NCI-H748 (cell line): ENCODE measurements around the gene SYNCRIP.
"Not testable (repeated sequence)": the region's sequence is repeated elsewhere in the genome, so short reads cannot be mapped to it uniquely, and the experiment has no call there.

ENCODE experiments used
- DNase-seq: peaks from one replicate; lab custom pipeline; 2025; ENCODE audit not compliant: unreplicated experiment; lab: John Stamatoyannopoulos, UW

The SYNCRIP gene

GRCh38 chr6:85670573-85670972 is 27.9 kb upstream of the SYNCRIP start:
- DNase-seq, result no peak

DNA sequence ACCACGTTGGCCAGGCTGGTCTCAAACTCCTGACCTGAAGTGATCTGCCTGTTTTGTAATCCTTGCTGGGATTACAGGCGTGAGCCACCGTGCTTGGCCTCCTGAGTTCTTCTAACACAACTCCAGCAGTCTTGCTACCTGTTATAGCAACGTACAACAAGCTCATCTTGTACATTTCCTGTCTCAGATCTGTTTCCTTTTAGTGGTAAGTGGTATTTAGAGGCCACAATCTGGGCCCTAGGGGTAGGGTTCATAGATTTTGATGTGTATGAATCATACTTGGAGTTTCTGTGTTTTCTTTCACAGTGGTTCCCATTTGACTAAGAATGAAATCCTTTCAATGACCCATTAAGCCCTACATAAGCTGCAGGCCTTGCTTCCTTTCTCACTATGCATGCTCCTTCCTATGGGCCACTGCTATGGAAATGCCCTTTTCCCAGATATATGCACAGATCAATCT is 27.1 kb upstream of the SYNCRIP start:
- DNase-seq, result no peak

GRCh38 chr6:85662251-85662650 is 19.6 kb upstream of the SYNCRIP start:
- no peak for DNase-seq

DNA sequence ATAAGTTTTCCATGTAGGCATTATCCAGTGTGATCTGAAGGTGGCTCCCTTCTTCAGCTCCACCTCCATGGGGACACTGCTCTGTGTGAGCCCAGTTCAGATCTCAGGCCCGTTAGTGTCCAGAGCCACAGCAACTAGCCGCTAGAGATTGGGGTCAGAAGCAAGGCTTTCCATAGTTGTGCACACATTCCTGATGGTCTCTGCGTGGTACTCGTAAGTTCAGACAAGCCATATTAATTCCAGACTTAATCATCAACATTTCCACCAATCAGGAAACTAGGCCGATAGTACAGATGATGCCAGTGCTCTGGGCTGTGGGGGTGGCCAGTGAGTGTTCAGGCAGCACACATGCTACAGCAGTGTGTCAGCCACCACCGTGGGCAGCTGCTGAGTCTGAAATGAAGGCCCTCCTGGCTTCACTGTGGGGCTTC is 17.5 kb upstream of the SYNCRIP start:
- no peak for DNase-seq

- no peak for DNase-seq
Measured at GRCh38 chr6:85650606-85651005, 7.9 kb upstream of the SYNCRIP start.

GRCh38 chr6:85644279-85644762 is 1.6 kb upstream of the SYNCRIP start:
- peak; percentile 21 for DNase-seq

- peak; percentile 95 for DNase-seq
Measured at GRCh38 chr6:85643537-85644278, 1.0 kb upstream of the SYNCRIP start.

- DNase-seq, result peak; percentile 63
Measured at GRCh38 chr6:85641897-85642773, 551 bp downstream of the SYNCRIP start.

GRCh38 chr6:85641522-85641896 is 1.2 kb downstream of the SYNCRIP start:
- DNase-seq, result no peak

GRCh38 chr6:85640821-85641220 is 1.9 kb downstream of the SYNCRIP start:
- DNase-seq, result no peak

DNA sequence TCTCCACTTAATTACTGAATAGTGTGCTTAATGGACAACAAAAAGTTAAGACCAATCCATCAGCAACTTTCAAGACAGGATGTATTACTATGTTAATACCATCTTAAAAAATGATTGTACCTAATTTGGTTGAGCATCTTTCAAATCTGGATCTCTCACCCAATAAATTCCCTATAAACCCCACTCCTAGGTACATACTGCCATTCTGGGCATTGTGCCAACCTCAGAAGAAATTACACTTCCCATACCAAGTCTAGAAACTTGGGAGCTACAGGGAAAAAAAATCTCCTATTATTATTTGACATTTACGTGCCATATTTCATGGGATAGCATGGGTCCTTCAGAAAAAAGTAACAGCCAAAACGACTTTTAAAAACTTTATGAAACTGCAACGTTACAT is 5.1 kb downstream of the SYNCRIP start:
- DNase-seq, result no peak

- no peak for DNase-seq
Measured at GRCh38 chr6:85632164-85632942, 10.3 kb downstream of the SYNCRIP start.

GRCh38 chr6:85631117-85631516 is 11.6 kb downstream of the SYNCRIP start:
- not testable (repeated sequence) for DNase-seq

- no peak for DNase-seq
Measured at GRCh38 chr6:85628353-85628752, 14.3 kb downstream of the SYNCRIP start.

GRCh38 chr6:85620308-85620707 is 22.4 kb downstream of the SYNCRIP start:
- no peak for DNase-seq

- DNase-seq, result no peak
Measured at GRCh38 chr6:85614780-85615179, 27.9 kb downstream of the SYNCRIP start.

DNA sequence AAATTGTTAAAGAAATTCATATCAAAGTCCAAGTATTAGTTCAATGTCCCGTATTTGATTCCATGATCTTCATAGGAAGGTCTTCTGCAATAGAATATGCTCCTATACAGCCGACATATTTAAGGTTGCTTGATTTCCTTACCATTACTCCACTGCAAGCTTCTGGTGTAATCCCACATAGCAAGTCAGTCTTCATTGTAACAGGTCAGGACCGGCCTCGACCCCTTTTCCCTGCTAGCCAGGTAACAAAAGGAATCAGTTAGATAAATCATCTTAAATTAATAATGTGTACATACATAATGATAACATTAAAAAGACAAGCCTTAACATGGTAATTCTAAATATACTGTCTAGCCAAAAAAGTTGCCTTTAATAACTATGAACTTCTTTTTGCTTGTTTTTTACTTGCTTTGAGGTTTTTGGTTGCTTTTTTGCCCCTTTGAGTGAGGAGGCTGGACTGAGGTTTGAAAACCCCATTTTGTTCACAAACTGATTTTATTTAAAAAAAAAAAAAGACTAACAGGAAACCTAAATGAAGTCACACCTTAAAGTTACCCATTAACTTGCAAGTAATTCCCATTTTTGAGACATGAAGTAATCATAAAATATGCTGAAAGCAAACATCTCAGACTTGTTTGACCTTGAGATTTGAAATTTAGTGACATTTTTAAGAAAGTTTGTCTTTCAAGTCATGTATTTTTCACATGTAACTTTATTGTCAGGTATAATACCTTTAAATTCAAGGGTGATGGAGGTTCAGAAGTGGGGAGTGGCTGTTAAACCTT is 29.8 kb downstream of the SYNCRIP start:
- no peak for DNase-seq

- DNase-seq, result no peak
Measured at GRCh38 chr6:85610182-85610895, 32.3 kb downstream of the SYNCRIP start.

- DNase-seq, result no peak
Measured at GRCh38 chr6:85602100-85602499, 40.6 kb downstream of the SYNCRIP start.
